HEK293 (cell line): ENCODE results near the gene ALKBH7.

Experiments used
- CTCF ChIA-PET: fragments of 350-600 bp; formaldehyde crosslinking; extraction: SDS; loops from one replicate; lab custom pipeline; 2021; ENCODE audit warnings: antibody characterized with exemption; lab: Yijun Ruan, JAX
- POLR2A ChIA-PET: fragments of 300-600 bp; formaldehyde crosslinking; extraction: SDS; loops from one replicate; lab custom pipeline; 2020; ENCODE audit warnings: antibody characterized with exemption, inconsistent platforms; lab: Yijun Ruan, JAX
- H3K27ac ChIP-seq: fragments of 200-500 bp; sonication (Bioruptor generic); 2 replicates; pipeline ENCODE4 v1.5.1; 2014; ENCODE audit warnings: low read depth, low read length, control low read depth, inconsistent platforms; ENCODE audit errors: extremely low read depth
- H3K36me3 ChIP-seq, 2 experiments: fragments of 200-500 bp in 1 of 2; sonication (Bioruptor generic) in 1 of 2; 1 replicate in 1 of 2; 2 replicates in 1 of 2; pipeline ENCODE4 v1.5.1; 2014 to 2017; ENCODE audit warnings: inconsistent platforms in 2 of 2, low read length in 2 of 2; ENCODE audit not compliant: control insufficient read depth in 2 of 2, insufficient read depth in 1 of 2
- H3K4me1 ChIP-seq: fragments of 200-500 bp; sonication (Bioruptor generic); 2 replicates; pipeline ENCODE4 v1.5.1; 2014; ENCODE audit warnings: mild to moderate bottlenecking, low read length, inconsistent platforms; ENCODE audit not compliant: control insufficient read depth, insufficient read depth
- H3K4me3 ChIP-seq: 2 replicates; pipeline ENCODE4 v1.5.1; 2011; ENCODE audit warnings: low read depth, mild to moderate bottlenecking, control low read depth, low read length, moderate library complexity
- H3K9me3 ChIP-seq: fragments of 200-500 bp; sonication (Bioruptor generic); 2 replicates; pipeline ENCODE4 v1.5.1; 2014; ENCODE audit warnings: low read depth, low read length, inconsistent platforms; ENCODE audit not compliant: control insufficient read depth, insufficient read depth
- HOXC10 ChIP-seq: sonication (generic); formaldehyde crosslinking; IDR thresholded peaks from 2 replicates; pipeline ENCODE4 v1.8.1; 2023; ENCODE audit warnings: mild to moderate bottlenecking, missing genetic modification reagents
- MYNN ChIP-seq: fragments of 450-650 bp; formaldehyde crosslinking; IDR thresholded peaks from 2 replicates; pipeline ENCODE4 v1.5.1; 2016; ENCODE audit warnings: missing biosample characterization, missing genetic modification characterization, borderline replicate concordance
- SCRT1 ChIP-seq: fragments of 450-650 bp; formaldehyde crosslinking; IDR thresholded peaks from 2 replicates; pipeline ENCODE4 v1.5.1; 2016; ENCODE audit warnings: missing biosample characterization, missing genetic modification characterization, borderline replicate concordance
- WT1 ChIP-seq: fragments of 450-650 bp; formaldehyde crosslinking; IDR thresholded peaks from 2 replicates; pipeline ENCODE4 v1.5.1; 2016; ENCODE audit warnings: missing biosample characterization, missing genetic modification characterization
- YY2 ChIP-seq: fragments of 450-650 bp; formaldehyde crosslinking; IDR thresholded peaks from 2 replicates; pipeline ENCODE4 v1.5.1; 2016; ENCODE audit warnings: missing biosample characterization, missing genetic modification characterization
- ZBTB48 ChIP-seq: fragments of 450-650 bp; formaldehyde crosslinking; IDR thresholded peaks from 2 replicates; pipeline ENCODE4 v1.5.1; 2016; ENCODE audit warnings: missing biosample characterization, missing genetic modification characterization
- ZEB2 ChIP-seq: fragments of 450-650 bp; formaldehyde crosslinking; IDR thresholded peaks from 2 replicates; pipeline ENCODE4 v1.5.1; 2016; ENCODE audit warnings: missing biosample characterization, missing genetic modification characterization
- ZNF146 ChIP-seq: fragments of 450-650 bp; formaldehyde crosslinking; IDR thresholded peaks from 2 replicates; pipeline ENCODE4 v1.5.1; 2016; ENCODE audit warnings: missing biosample characterization, missing genetic modification characterization
- ZNF239 ChIP-seq: fragments of 450-650 bp; formaldehyde crosslinking; IDR thresholded peaks from 2 replicates; pipeline ENCODE4 v1.5.1; 2016; ENCODE audit warnings: missing biosample characterization, missing genetic modification characterization
- ZNF302 ChIP-seq: fragments of 450-650 bp; formaldehyde crosslinking; IDR thresholded peaks from 2 replicates; pipeline ENCODE4 v1.5.1; 2016; ENCODE audit warnings: missing biosample characterization, missing genetic modification characterization, low read depth
- ZNF341 ChIP-seq: fragments of 450-650 bp; formaldehyde crosslinking; IDR thresholded peaks from 2 replicates; pipeline ENCODE4; 2016; ENCODE audit warnings: low read depth, missing biosample characterization, missing genetic modification characterization
- ZNF404 ChIP-seq: fragments of 450-650 bp; formaldehyde crosslinking; IDR thresholded peaks from 2 replicates; pipeline ENCODE4 v1.5.1; 2017; ENCODE audit warnings: missing biosample characterization, missing genetic modification characterization
- ZNF416 ChIP-seq: fragments of 450-650 bp; formaldehyde crosslinking; IDR thresholded peaks from 2 replicates; pipeline ENCODE4 v1.5.1; 2016; ENCODE audit warnings: missing biosample characterization, missing genetic modification characterization
- ZNF433 ChIP-seq: fragments of 450-650 bp; formaldehyde crosslinking; IDR thresholded peaks from 2 replicates; pipeline ENCODE4 v1.5.1; 2016; ENCODE audit warnings: missing biosample characterization, missing genetic modification characterization, low read depth
- ZNF521 ChIP-seq: fragments of 450-650 bp; formaldehyde crosslinking; IDR thresholded peaks from 2 replicates; pipeline ENCODE4 v1.5.1; 2017; ENCODE audit warnings: missing biosample characterization, mild to moderate bottlenecking, missing genetic modification characterization
- ZNF549 ChIP-seq: fragments of 450-650 bp; IDR thresholded peaks from 2 replicates; pipeline ENCODE4 v1.5.1; 2018; ENCODE audit warnings: missing biosample characterization, missing genetic modification characterization, mild to moderate bottlenecking, inconsistent platforms, moderate library complexity
- ZNF660 ChIP-seq: fragments of 450-650 bp; IDR thresholded peaks from 2 replicates; pipeline ENCODE4 v1.5.1; 2018; ENCODE audit warnings: missing biosample characterization, mild to moderate bottlenecking, missing genetic modification characterization
- ZNF791 ChIP-seq: fragments of 450-650 bp; formaldehyde crosslinking; IDR thresholded peaks from 2 replicates; pipeline ENCODE4 v1.5.1; 2016; ENCODE audit warnings: missing biosample characterization, missing genetic modification characterization
- ZSCAN30 ChIP-seq: fragments of 450-650 bp; IDR thresholded peaks from 2 replicates; pipeline ENCODE4 v1.5.1; 2018; ENCODE audit warnings: missing biosample characterization, mild to moderate bottlenecking, missing genetic modification characterization, moderate library complexity
- TF ChIP-seq, protein P1 (sequence below): fragments of 450-650 bp; formaldehyde crosslinking; optimal IDR thresholded peaks from 2 replicates; pipeline ENCODE3; 2016; ENCODE audit warnings: missing biosample characterization, mild to moderate bottlenecking, missing genetic modification characterization
- TF ChIP-seq, protein P2 (sequence below): fragments of 450-650 bp; formaldehyde crosslinking; IDR thresholded peaks from 2 replicates; pipeline ENCODE4 v1.5.1; 2016; ENCODE audit warnings: missing biosample characterization, missing genetic modification characterization

ALKBH7 gene

DNA sequence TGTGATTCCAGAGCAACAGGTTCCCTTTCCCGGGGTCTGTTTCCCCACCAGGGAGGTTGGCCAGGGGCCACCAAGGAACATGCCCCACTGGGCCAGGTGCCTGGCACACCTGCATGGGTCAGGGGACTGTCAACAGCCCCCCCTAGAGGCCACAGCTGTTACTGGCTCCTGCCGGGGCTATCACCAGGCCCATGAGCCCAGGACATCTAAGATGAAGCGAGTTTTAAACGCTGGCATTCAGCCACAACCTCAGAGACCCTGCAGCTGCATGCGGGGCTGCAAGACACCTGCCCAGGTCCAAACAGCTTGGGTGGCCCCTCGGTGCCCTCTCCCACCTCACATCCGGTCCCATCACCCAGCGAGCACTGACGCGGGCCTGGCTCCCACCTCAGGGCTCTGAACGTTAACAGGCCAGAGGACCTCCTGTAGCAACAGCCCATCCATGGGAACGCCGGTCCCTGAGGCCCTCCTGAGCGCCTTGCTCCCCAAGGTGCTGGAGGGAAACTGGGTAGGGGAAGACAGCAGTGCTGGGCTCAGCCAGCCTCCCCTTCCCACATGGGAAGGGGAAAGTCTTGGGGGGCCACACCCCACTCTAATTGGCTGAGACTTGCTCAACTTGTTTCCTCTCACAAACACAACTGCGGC lies 40.0 kb downstream of the ALKBH7 start (continued):
- TF ChIP-seq, protein P1, sequence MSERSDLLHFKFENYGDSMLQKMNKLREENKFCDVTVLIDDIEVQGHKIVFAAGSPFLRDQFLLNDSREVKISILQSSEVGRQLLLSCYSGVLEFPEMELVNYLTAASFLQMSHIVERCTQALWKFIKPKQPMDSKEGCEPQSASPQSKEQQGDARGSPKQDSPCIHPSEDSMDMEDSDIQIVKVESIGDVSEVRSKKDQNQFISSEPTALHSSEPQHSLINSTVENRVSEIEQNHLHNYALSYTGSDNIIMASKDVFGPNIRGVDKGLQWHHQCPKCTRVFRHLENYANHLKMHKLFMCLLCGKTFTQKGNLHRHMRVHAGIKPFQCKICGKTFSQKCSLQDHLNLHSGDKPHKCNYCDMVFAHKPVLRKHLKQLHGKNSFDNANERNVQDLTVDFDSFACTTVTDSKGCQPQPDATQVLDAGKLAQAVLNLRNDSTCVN (tag by site-specific recombination): no peak
- TF ChIP-seq YY2 (tag by site-specific recombination) (no peak), ZNF302 (tag by site-specific recombination) (no peak), ZNF521 (tag by site-specific recombination) (no peak), SCRT1 (peak; percentile 49; the same call in 1 of the 2 replicates), WT1 (tag by site-specific recombination) (no peak), ZNF146 (tag by site-specific recombination) (no peak), ZSCAN30 (peak; percentile 59; the same call in 1 of the 2 replicates), ZEB2 (tag by site-specific recombination) (peak; percentile 59; the same call in 1 of the 2 replicates), ZNF791 (tag by site-specific recombination) (no peak), ZNF549 (no peak), ZNF660 (tag by site-specific recombination) (no peak), ZNF341 (tag by site-specific recombination) (0 out of 2 replicates have a peak, but pooled peaks have one; percentile 17), ZBTB48 (0 out of 2 replicates have a peak, but pooled peaks have one; percentile 20)
- TF ChIP-seq, protein P2, sequence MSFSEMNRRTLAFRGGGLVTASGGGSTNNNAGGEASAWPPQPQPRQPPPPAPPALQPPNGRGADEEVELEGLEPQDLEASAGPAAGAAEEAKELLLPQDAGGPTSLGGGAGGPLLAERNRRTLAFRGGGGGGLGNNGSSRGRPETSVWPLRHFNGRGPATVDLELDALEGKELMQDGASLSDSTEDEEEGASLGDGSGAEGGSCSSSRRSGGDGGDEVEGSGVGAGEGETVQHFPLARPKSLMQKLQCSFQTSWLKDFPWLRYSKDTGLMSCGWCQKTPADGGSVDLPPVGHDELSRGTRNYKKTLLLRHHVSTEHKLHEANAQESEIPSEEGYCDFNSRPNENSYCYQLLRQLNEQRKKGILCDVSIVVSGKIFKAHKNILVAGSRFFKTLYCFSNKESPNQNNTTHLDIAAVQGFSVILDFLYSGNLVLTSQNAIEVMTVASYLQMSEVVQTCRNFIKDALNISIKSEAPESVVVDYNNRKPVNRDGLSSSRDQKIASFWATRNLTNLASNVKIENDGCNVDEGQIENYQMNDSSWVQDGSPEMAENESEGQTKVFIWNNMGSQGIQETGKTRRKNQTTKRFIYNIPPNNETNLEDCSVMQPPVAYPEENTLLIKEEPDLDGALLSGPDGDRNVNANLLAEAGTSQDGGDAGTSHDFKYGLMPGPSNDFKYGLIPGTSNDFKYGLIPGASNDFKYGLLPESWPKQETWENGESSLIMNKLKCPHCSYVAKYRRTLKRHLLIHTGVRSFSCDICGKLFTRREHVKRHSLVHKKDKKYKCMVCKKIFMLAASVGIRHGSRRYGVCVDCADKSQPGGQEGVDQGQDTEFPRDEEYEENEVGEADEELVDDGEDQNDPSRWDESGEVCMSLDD: no peak

DNA sequence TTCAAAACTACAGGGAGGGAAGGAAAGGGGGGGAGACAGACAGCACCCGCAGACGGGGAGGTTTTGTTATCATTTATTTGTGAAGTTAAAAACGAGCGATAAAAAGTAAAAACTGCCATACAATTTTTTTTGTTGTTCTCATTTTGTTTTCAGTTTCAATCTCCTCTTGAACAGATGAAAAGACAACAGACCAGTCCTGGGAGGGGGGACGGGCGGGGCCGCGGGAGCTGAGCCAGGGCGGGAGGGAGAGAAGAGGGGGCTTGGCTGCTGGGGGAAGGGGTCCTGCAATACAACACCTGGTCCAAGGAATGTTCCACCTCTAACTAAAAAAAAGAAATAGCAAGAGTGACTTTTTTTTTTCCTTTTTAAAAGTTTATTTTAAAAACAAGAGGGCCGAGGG lies 40.7 kb downstream of the ALKBH7 start:
- Histone ChIP-seq H3K4me3 (no peak overlapping the region), H3K27ac (no peak overlapping the region), H3K36me3 (peaks cover 7 to 47% of the 10 kb centered on the region in 2 experiments; a peak in 2 of 3 replicates), H3K9me3 (no peaks in the 10 kb centered on the region), H3K4me1 (no peaks in the 10 kb centered on the region)
- CTCF ChIA-PET: no interaction called here
- POLR2A ChIA-PET: no interaction called here
- TF ChIP-seq MYNN (tag by site-specific recombination): no peak
- TF ChIP-seq ZNF433: no peak
- no peak for TF ChIP-seq ZNF416 (tag by site-specific recombination)
- no peak for TF ChIP-seq ZNF404
- TF ChIP-seq ZNF239: no peak
- TF ChIP-seq HOXC10 (CRISPR knock-in tag): no peak
